ENCODE measurements around the gene CASK.

GRCh38 chrX:41705680-41706374 lies 217.5 kb downstream of the CASK start:
- TF ChIP-seq POLR2AphosphoS5 (IDR thresholded peaks at IDR 0.05; ENCODE audit: low read depth, low read length) (no peak), POLR2A (IDR thresholded peaks at IDR 0.05; ENCODE audit: low read depth, low read length) (no peak)
